ENCODE measurements around the gene RNF39.

GRCh38 chr6:30100585-30101443 is 25.2 kb upstream of the RNF39 start:
- TF ChIP-seq CTCF (IDR thresholded peaks at IDR 0.05) (no peak), EP300 (IDR thresholded peaks at IDR 0.05) (no peak)
